HepG2 (cell line): Measurements from ENCODE around the gene RMI1.

Experiments used
- CTCF ChIP-seq: sonication (generic); formaldehyde crosslinking; IDR thresholded peaks from 2 replicates; pipeline ENCODE4 v1.5.0; 2020; ENCODE audit warnings: mild to moderate bottlenecking, missing genetic modification reagents, moderate library complexity
- FOXM1 ChIP-seq: sonication (generic); formaldehyde crosslinking; IDR thresholded peaks from 2 replicates; pipeline ENCODE4 v1.5.0; 2020; ENCODE audit warnings: missing genetic modification reagents
- FOXO1 ChIP-seq: sonication (generic); formaldehyde crosslinking; IDR thresholded peaks from 2 replicates; pipeline ENCODE4 v1.4.0; 2020; ENCODE audit warnings: missing genetic modification reagents
- KDM1A ChIP-seq: IDR thresholded peaks from 2 replicates; pipeline ENCODE4 v1.6.1; 2016; ENCODE audit warnings: missing compliant biosample characterization
- MTF2 ChIP-seq: sonication (generic); formaldehyde crosslinking; IDR thresholded peaks from 2 replicates; pipeline ENCODE4 v1.5.0; 2020; ENCODE audit warnings: missing genetic modification reagents, borderline replicate concordance
- PRPF4 ChIP-seq: fragments of 200-400 bp; formaldehyde crosslinking; IDR thresholded peaks from 2 replicates; pipeline ENCODE4 v1.6.1; 2016; ENCODE audit warnings: low read length, low read depth; ENCODE audit not compliant: poor library complexity, severe bottlenecking
- TBP ChIP-seq: sonication (generic); formaldehyde crosslinking; IDR thresholded peaks from 2 replicates; pipeline ENCODE4 v1.5.0; 2020; ENCODE audit warnings: missing genetic modification reagents
- YY1 ChIP-seq: IDR thresholded peaks from 2 replicates; pipeline ENCODE4 v1.6.1; 2011; ENCODE audit warnings: low read length, low read depth, moderate library complexity, mild to moderate bottlenecking; ENCODE audit not compliant: insufficient read depth, insufficient replicate concordance
- ZNF441 ChIP-seq: sonication (generic); formaldehyde crosslinking; IDR thresholded peaks from 2 replicates; pipeline ENCODE4 v1.7.0; 2021; ENCODE audit warnings: missing genetic modification reagents, borderline replicate concordance
- TF ChIP-seq, protein P1 (sequence below): sonication (generic); formaldehyde crosslinking; conservative IDR thresholded peaks from 2 replicates; pipeline ENCODE4 v1.4.0; 2020; ENCODE audit warnings: missing genetic modification reagents

DNA sequence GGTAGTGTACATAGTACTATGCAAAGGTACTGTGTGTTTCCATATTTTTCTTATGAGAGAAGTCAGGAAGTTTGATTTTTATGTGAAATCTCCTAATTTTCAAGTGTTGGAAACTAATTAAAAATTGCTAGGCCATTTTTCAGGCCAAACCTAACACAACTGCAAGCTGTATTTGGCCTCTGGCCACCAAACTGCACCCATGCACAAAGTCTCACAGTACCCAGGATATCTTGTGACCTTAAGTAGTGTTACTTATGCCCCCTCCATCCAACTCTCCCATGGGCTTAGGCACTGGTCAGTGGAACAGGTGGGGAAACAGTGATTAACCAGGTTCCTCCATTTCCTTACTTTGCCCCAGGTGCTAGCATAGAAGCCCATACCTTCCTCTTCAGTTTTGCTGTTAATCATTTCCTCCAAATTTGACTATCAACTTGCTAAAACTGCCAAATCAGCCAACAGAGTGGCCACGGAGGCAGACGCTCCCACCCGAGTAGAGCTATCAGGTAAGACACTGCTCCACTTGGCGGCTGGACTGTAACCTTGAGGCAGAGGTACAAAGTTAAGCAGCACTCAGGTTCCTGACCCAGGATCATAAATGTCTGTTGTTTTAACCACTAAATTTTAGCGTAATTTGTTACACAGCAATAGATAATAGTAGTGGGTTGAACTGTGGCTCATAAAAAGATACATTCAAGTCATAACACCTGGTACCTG lies 39.9 kb upstream of the RMI1 start:
- TF ChIP-seq YY1 (no peak), TBP (no peak), MTF2 (CRISPR knock-in tag) (no peak), KDM1A (no peak), ZNF441 (CRISPR knock-in tag) (no peak), FOXO1 (CRISPR knock-in tag) (no peak), PRPF4 (no peak), CTCF (CRISPR knock-in tag) (no peak), FOXM1 (CRISPR knock-in tag) (no peak)
- TF ChIP-seq, protein P1, sequence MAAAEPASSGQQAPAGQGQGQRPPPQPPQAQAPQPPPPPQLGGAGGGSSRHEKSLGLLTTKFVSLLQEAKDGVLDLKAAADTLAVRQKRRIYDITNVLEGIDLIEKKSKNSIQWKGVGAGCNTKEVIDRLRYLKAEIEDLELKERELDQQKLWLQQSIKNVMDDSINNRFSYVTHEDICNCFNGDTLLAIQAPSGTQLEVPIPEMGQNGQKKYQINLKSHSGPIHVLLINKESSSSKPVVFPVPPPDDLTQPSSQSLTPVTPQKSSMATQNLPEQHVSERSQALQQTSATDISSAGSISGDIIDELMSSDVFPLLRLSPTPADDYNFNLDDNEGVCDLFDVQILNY (CRISPR knock-in tag) = no peak
